GM12864 (cell line): ENCODE data around the gene PIP5KL1.
A peak's percentile ranks its signal among the peaks of the same experiment; 100 is the strongest.

Experiments used
- DNase-seq: peaks from one replicate; pipeline ENCODE4 v3.0.0-alpha.2; 2011; ENCODE audit warnings: low read depth
- H3K4me3 ChIP-seq: 2 replicates; pipeline ENCODE4 v1.5.1; 2011; ENCODE audit warnings: mild to moderate bottlenecking, low read depth, low read length, control low read depth
- CTCF ChIP-seq: IDR thresholded peaks from 2 replicates; pipeline ENCODE4 v1.5.1; 2011; ENCODE audit warnings: low read depth, mild to moderate bottlenecking, moderate library complexity, low read length, control low read depth, inconsistent platforms; ENCODE audit errors: missing control alignments

PIP5KL1 gene

GRCh38 chr9:127919253-127919815 lies 11.2 kb downstream of the PIP5KL1 start:
- DNase-seq: no peak
- no peak for TF ChIP-seq CTCF
- no peak overlapping the region for H3K4me3 ChIP-seq

GRCh38 chr9:127918183-127919107 lies 12.1 kb downstream of the PIP5KL1 start:
- DNase-seq: no peak
- no peak overlapping the region for H3K4me3 ChIP-seq
- TF ChIP-seq CTCF: peak; percentile 42

GRCh38 chr9:127917603-127918002 lies 13.0 kb downstream of the PIP5KL1 start:
- peak overlapping the region; percentile 54 for H3K4me3 ChIP-seq
- no peak for TF ChIP-seq CTCF
- DNase-seq: no peak

GRCh38 chr9:127916720-127917581 lies 13.6 kb downstream of the PIP5KL1 start, which contains the start of gene ST6GALNAC4:
Gene ST6GALNAC4, minus strand, starts transcription at chr9:127917041. Its CDS starts 622 bp downstream, at chr9:127916419.
- no peak for DNase-seq
- H3K4me3 ChIP-seq: peak within 1 kb of the TSS; percentile 92
- no peak for TF ChIP-seq CTCF

- DNase-seq: no peak
- TF ChIP-seq CTCF: no peak
Measured at GRCh38 chr9:127915801-127916719, 14.5 kb downstream of the PIP5KL1 start.

GRCh38 chr9:127915325-127915752 lies 15.2 kb downstream of the PIP5KL1 start:
- no peak for DNase-seq
- TF ChIP-seq CTCF: no peak
- peak overlapping the region; percentile 92 for H3K4me3 ChIP-seq

More at GRCh38 chr9:127915801-127916719, 14.5 kb downstream of the PIP5KL1 start:
- peak overlapping the region; percentile 92 for H3K4me3 ChIP-seq
